Activated CD8-positive, alpha-beta memory T cell treated with anti-CD3 and anti-CD28 coated beads, Interleukin-2, amount 10 ng/mL, durations not matched to agents 7 days and 5 days (primary cell): ENCODE data around the gene SMIM26. TPM values are rescaled to one million over a fixed set of nuclear protein-coding genes. Genes with fewer than 3 reads are reported as not detected.

ENCODE experiments used
- ATAC-seq: fragments of 150-1000 bp; cut with Tn5 transposase; one replicate; pipeline ENCODE4 v1.10.0; 2021; ENCODE audit warnings: moderate library complexity
- CTCF ChIA-PET: fragments of 350-600 bp; sonication (Branson Sonifier 250); formaldehyde crosslinking; loops from one replicate; lab custom pipeline; 2021; ENCODE audit warnings: antibody characterized with exemption; lab: Charles Lee
- DNase-seq: peaks from one replicate; pipeline ENCODE4 v3.0.0-alpha.2; 2020
- H3K27ac Mint-ChIP-seq: one replicate; pipeline ENCODE4 v1.8.0; 2021; ENCODE audit warnings: mild to moderate bottlenecking, mixed read lengths
- H3K27me3 Mint-ChIP-seq: one replicate; pipeline ENCODE4 v1.8.0; 2021; ENCODE audit warnings: mixed read lengths
- H3K36me3 Mint-ChIP-seq: one replicate; pipeline ENCODE4 v1.8.0; 2021; ENCODE audit warnings: mild to moderate bottlenecking, mixed read lengths
- H3K4me1 Mint-ChIP-seq: one replicate; pipeline ENCODE4 v1.8.0; 2021; ENCODE audit warnings: mixed read lengths
- H3K4me3 Mint-ChIP-seq: one replicate; pipeline ENCODE4 v1.8.0; 2021; ENCODE audit warnings: mild to moderate bottlenecking, moderate library complexity, mixed read lengths
- H3K9me3 Mint-ChIP-seq: one replicate; pipeline ENCODE4 v1.8.0; 2022; ENCODE audit warnings: low read depth, mixed read lengths
- total RNA-seq, 2 experiments: library from RNA; stranded (reverse); gene quantifications; one replicate each; pipeline ENCODE4 v1.2.3, GENCODE V29; 2021

SMIM26 gene
- total RNA-seq, 2 experiments from 2014 or later, result 49.1 to 52.6 TPM

- Mint-ChIP-seq H3K4me3 (no peak overlapping the region), H3K9me3 (no peaks in the 10 kb centered on the region), H3K36me3 (no peaks in the 10 kb centered on the region), H3K27ac (no peak overlapping the region), H3K4me1 (peaks cover 25% of the 10 kb centered on the region), H3K27me3 (peaks cover 4% of the 10 kb centered on the region)
- CTCF ChIA-PET, result interaction anchor here (1.1 to 1.2 kb wide), 3 partner anchors 178 to 204 kb away, joined by 3 to 4 read pairs (median 3); no protein-coding TSS in a partner anchor
- ATAC-seq (no peak), DNase-seq (no peak)
Measured at GRCh38 chr20:18589941-18590674, 22.9 kb downstream of the SMIM26 start.

GRCh38 chr20:18596270-18596669 is 29.0 kb downstream of the SMIM26 start:
- Mint-ChIP-seq H3K4me1 (no peaks in the 10 kb centered on the region), H3K4me3 (no peak overlapping the region), H3K27ac (no peak overlapping the region), H3K27me3 (no peaks in the 10 kb centered on the region), H3K9me3 (no peaks in the 10 kb centered on the region), H3K36me3 (peaks cover 24% of the 10 kb centered on the region)
- ATAC-seq (no peak), DNase-seq (no peak)
- CTCF ChIA-PET, result no interaction called here

- Mint-ChIP-seq H3K9me3 (no peaks in the 10 kb centered on the region), H3K27me3 (no peaks in the 10 kb centered on the region), H3K36me3 (peaks cover 1% of the 10 kb centered on the region), H3K27ac (no peak overlapping the region), H3K4me3 (no peak overlapping the region), H3K4me1 (no peaks in the 10 kb centered on the region)
- no peak for DNase-seq
- no peak for ATAC-seq
- CTCF ChIA-PET, result no interaction called here
Measured at GRCh38 chr20:18609741-18610140, 42.5 kb downstream of the SMIM26 start.

GRCh38 chr20:18611492-18611891 is 44.3 kb downstream of the SMIM26 start:
- Mint-ChIP-seq H3K4me1 (no peaks in the 10 kb centered on the region), H3K27ac (no peak overlapping the region), H3K27me3 (no peaks in the 10 kb centered on the region), H3K9me3 (no peaks in the 10 kb centered on the region), H3K36me3 (peaks cover 3% of the 10 kb centered on the region), H3K4me3 (no peak overlapping the region)
- CTCF ChIA-PET, result no interaction called here
- DNase-seq, result no peak
- no peak for ATAC-seq

- H3K36me3 Mint-ChIP-seq, result peaks cover 6% of the 10 kb centered on the region
Measured at GRCh38 chr20:18613553-18613952, 46.3 kb downstream of the SMIM26 start.

GRCh38 chr20:18614244-18614643 is 47.0 kb downstream of the SMIM26 start:
- ATAC-seq (no peak), DNase-seq (no peak)
- H3K4me1 Mint-ChIP-seq, result no peaks in the 10 kb centered on the region
- no peak overlapping the region for H3K4me3 Mint-ChIP-seq
- no peaks in the 10 kb centered on the region for H3K27me3 Mint-ChIP-seq
- peaks cover 6% of the 10 kb centered on the region for H3K36me3 Mint-ChIP-seq
- no peak overlapping the region for H3K27ac Mint-ChIP-seq
- CTCF ChIA-PET, result no interaction called here
- H3K9me3 Mint-ChIP-seq, result no peaks in the 10 kb centered on the region

More at GRCh38 chr20:18613553-18613952, 46.3 kb downstream of the SMIM26 start:
- H3K4me3 Mint-ChIP-seq, result no peak overlapping the region
- CTCF ChIA-PET, result no interaction called here
- DNase-seq (no peak), ATAC-seq (no peak)
- H3K27me3 Mint-ChIP-seq, result no peaks in the 10 kb centered on the region
- no peaks in the 10 kb centered on the region for H3K9me3 Mint-ChIP-seq
- no peak overlapping the region for H3K27ac Mint-ChIP-seq
- no peaks in the 10 kb centered on the region for H3K4me1 Mint-ChIP-seq

- no peaks in the 10 kb centered on the region for H3K27me3 Mint-ChIP-seq
- H3K27ac Mint-ChIP-seq, result no peak overlapping the region
- CTCF ChIA-PET, result no interaction called here
- H3K4me3 Mint-ChIP-seq, result no peak overlapping the region
- H3K4me1 Mint-ChIP-seq, result no peaks in the 10 kb centered on the region
- DNase-seq (no peak), ATAC-seq (no peak)
- H3K36me3 Mint-ChIP-seq, result peaks cover 5% of the 10 kb centered on the region
- H3K9me3 Mint-ChIP-seq, result no peaks in the 10 kb centered on the region
Measured at GRCh38 chr20:18615020-18615650, 47.9 kb downstream of the SMIM26 start.

Other genes starting within 250 kb of the SMIM26 start
- gene DZANK1, start 100.4 kb upstream of the SMIM26 start, total RNA-seq, result 1 to 10 TPM; 1.7 to 2.0 TPM
- 10 to 100 TPM in 1 of 2 experiments, 1 to 10 TPM in 1; 7.3 to 11.6 TPM for gene POLR3F, start 100.0 kb upstream of the SMIM26 start, total RNA-seq
- gene RBBP9, start 70.2 kb upstream of the SMIM26 start, total RNA-seq, result 10 to 100 TPM; 13.4 to 13.5 TPM
- 10 to 100 TPM; 63.0 to 97.8 TPM for gene SEC23B, start 59.5 kb upstream of the SMIM26 start, total RNA-seq
- 10 to 100 TPM; 31.9 to 33.5 TPM for gene DTD1, start 20.6 kb downstream of the SMIM26 start, total RNA-seq
- not detected for gene SCP2D1, start 246.4 kb downstream of the SMIM26 start, total RNA-seq